ENCODE data around the gene LRIT2.

DNA sequence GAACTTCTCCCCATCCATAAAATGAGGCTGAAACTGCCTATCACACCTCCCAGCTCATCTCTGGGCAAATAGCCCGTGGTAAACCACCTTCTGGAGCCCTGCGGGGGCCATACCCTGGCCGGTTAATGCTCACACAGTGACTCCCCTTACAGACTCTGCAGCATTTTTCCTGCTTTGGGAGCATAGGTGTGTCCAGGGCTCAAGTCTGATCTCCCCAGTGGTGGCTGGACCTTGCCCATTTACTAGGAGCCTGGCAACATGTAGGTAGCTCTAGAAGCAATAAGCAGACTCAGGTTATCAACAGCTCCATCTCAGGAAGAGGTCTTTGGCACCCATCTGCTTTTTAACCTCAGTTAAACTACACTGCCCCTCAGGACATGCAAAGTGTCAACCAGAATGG lies 36.5 kb downstream of the LRIT2 start:
- TF ChIP-seq EZH2 (IDR thresholded peaks at IDR 0.05; ENCODE audit: borderline replicate concordance, low read depth, low read length, poor library complexity, severe bottlenecking) = no peak
- TF ChIP-seq, protein P1, sequence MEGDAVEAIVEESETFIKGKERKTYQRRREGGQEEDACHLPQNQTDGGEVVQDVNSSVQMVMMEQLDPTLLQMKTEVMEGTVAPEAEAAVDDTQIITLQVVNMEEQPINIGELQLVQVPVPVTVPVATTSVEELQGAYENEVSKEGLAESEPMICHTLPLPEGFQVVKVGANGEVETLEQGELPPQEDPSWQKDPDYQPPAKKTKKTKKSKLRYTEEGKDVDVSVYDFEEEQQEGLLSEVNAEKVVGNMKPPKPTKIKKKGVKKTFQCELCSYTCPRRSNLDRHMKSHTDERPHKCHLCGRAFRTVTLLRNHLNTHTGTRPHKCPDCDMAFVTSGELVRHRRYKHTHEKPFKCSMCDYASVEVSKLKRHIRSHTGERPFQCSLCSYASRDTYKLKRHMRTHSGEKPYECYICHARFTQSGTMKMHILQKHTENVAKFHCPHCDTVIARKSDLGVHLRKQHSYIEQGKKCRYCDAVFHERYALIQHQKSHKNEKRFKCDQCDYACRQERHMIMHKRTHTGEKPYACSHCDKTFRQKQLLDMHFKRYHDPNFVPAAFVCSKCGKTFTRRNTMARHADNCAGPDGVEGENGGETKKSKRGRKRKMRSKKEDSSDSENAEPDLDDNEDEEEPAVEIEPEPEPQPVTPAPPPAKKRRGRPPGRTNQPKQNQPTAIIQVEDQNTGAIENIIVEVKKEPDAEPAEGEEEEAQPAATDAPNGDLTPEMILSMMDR (conservative IDR thresholded peaks at IDR 0.05; ENCODE audit: low read depth, low read length) = no peak
